ENCODE data around the gene ALOX5.

- TF ChIP-seq EZH2phosphoT487 (IDR thresholded peaks at IDR 0.05; ENCODE audit: borderline replicate concordance, low read length), result no peak
- TF ChIP-seq CTCF (conservative IDR thresholded peaks at IDR 0.05; ENCODE audit: low read depth, low read length), result no peak
- TF ChIP-seq EZH2 (IDR thresholded peaks at IDR 0.05; ENCODE audit: low read length, unreplicated experiment), result no peak
Measured at GRCh38 chr10:45403151-45403550, 29.1 kb downstream of the ALOX5 start.
